IMR-90 (cell line): ENCODE results near the gene PLXDC2. TPM values are rescaled to one million over a fixed set of nuclear protein-coding genes. Genes with fewer than 3 reads are reported as not detected.

Experiments used
- ATAC-seq: fragments of 200-7000 bp; cut with Tn5 transposase; 2 replicates; pipeline ENCODE4 v1.9.1; 2020; ENCODE audit warnings: low read depth, mild to moderate bottlenecking, moderate library complexity
- BruUV-seq: library from RNA; stranded (reverse); fragments of 400-500 nt; replicated peaks from 2 replicates; lab custom pipeline; 2021; lab: Mats Ljungman, UMichigan
- CTCF ChIA-PET: fragments of 300-600 bp; formaldehyde crosslinking; extraction: SDS; loops from one replicate; lab custom pipeline; 2021; ENCODE audit warnings: antibody characterized with exemption; lab: Yijun Ruan, JAX
- POLR2A ChIA-PET: fragments of 300-600 bp; sonication (Branson Sonifier 250); formaldehyde crosslinking; loops from one replicate; lab custom pipeline; 2022; ENCODE audit warnings: antibody characterized with exemption; ENCODE audit not compliant: unreplicated experiment; lab: Charles Lee
- DNase-seq: peaks from one replicate; pipeline ENCODE4 v3.0.0; 2013
- H2AFZ ChIP-seq: replicated peaks from 2 replicates; pipeline ENCODE3; 2013; ENCODE audit warnings: low read length, mild to moderate bottlenecking; ENCODE audit not compliant: poor library complexity
- H2AK5ac ChIP-seq: 2 replicates; pipeline ENCODE4 v1.6.1; 2013; ENCODE audit warnings: low read depth, low read length, inconsistent platforms
- H2AK9ac ChIP-seq: replicated peaks from 2 replicates; pipeline ENCODE3; 2013; ENCODE audit warnings: mild to moderate bottlenecking, low read depth, low read length, moderate library complexity; ENCODE audit not compliant: poor library complexity
- H2BK120ac ChIP-seq: 2 replicates; pipeline ENCODE4 v1.6.1; 2013; ENCODE audit warnings: low read depth, low read length, inconsistent platforms
- H2BK15ac ChIP-seq: 3 replicates; pipeline ENCODE4 v1.6.1; 2013; ENCODE audit warnings: low read depth, low read length, inconsistent platforms
- H2BK20ac ChIP-seq: 2 replicates; pipeline ENCODE4 v1.6.1; 2013; ENCODE audit warnings: low read depth, mild to moderate bottlenecking, inconsistent platforms, low read length, moderate library complexity
- H2BK5ac ChIP-seq: 2 replicates; pipeline ENCODE4 v1.6.1; 2013; ENCODE audit warnings: mild to moderate bottlenecking, low read depth, low read length, inconsistent platforms; ENCODE audit not compliant: poor library complexity, severe bottlenecking
- H3K14ac ChIP-seq: replicated peaks from 2 replicates; pipeline ENCODE4 v1.6.1; 2013; ENCODE audit warnings: low read depth, low read length, inconsistent platforms
- H3K18ac ChIP-seq: 2 replicates; pipeline ENCODE4 v1.6.1; 2013; ENCODE audit warnings: low read depth, low read length, control low read depth
- H3K23ac ChIP-seq: 2 replicates; pipeline ENCODE4 v1.6.1; 2013; ENCODE audit warnings: low read depth, low read length, inconsistent platforms
- H3K27ac ChIP-seq: 2 replicates; pipeline ENCODE4 v1.5.1; 2013; ENCODE audit warnings: mild to moderate bottlenecking, control low read depth, low read length; ENCODE audit not compliant: insufficient read depth
- H3K27me3 ChIP-seq: 2 replicates; pipeline ENCODE4 v1.6.1; 2013; ENCODE audit warnings: low read length; ENCODE audit not compliant: control insufficient read depth, insufficient read depth
- H3K36me3 ChIP-seq: 2 replicates; pipeline ENCODE4 v1.6.1; 2013; ENCODE audit warnings: low read length, mixed read lengths; ENCODE audit not compliant: control insufficient read depth, insufficient read depth
- H3K4ac ChIP-seq: 2 replicates; pipeline ENCODE4 v1.6.1; 2013; ENCODE audit warnings: low read depth, low read length, inconsistent platforms
- H3K4me1 ChIP-seq: 2 replicates; pipeline ENCODE4 v1.6.1; 2013; ENCODE audit warnings: low read length, mixed read lengths; ENCODE audit not compliant: control insufficient read depth, insufficient read depth
- H3K4me2 ChIP-seq: 2 replicates; pipeline ENCODE4 v1.6.1; 2013; ENCODE audit warnings: low read depth, mild to moderate bottlenecking, control low read depth, low read length, moderate library complexity
- H3K4me3 ChIP-seq: 2 replicates; pipeline ENCODE4 v1.5.1; 2013; ENCODE audit warnings: low read depth, mild to moderate bottlenecking, control low read depth, low read length, moderate library complexity; ENCODE audit not compliant: insufficient read depth
- H3K56ac ChIP-seq: 2 replicates; pipeline ENCODE4 v1.6.1; 2013; ENCODE audit warnings: low read length, inconsistent platforms; ENCODE audit not compliant: insufficient read depth; ENCODE audit errors: extremely low read depth
- H3K79me1 ChIP-seq, 2 experiments: 2 replicates each; pipeline ENCODE4 v1.6.1; 2013; ENCODE audit warnings: low read length in 2 of 2, inconsistent platforms in 1 of 2, low read depth in 1 of 2
- H3K9ac ChIP-seq: 2 replicates; pipeline ENCODE4 v1.6.1; 2013; ENCODE audit warnings: low read depth, low read length, control low read depth
- H3K9me1 ChIP-seq: 2 replicates; pipeline ENCODE4 v1.6.1; 2013; ENCODE audit warnings: low read length, inconsistent platforms; ENCODE audit not compliant: insufficient read depth
- H3K9me3 ChIP-seq: 2 replicates; pipeline ENCODE4 v1.6.1; 2013; ENCODE audit warnings: low read length; ENCODE audit not compliant: control insufficient read depth, insufficient read depth
- H4K20me1 ChIP-seq: 2 replicates; pipeline ENCODE4 v1.6.1; 2013; ENCODE audit warnings: low read length, inconsistent platforms; ENCODE audit not compliant: insufficient read depth
- H4K5ac ChIP-seq: 2 replicates; pipeline ENCODE4 v1.6.1; 2013; ENCODE audit warnings: mild to moderate bottlenecking, low read depth, low read length, control low read depth
- H4K8ac ChIP-seq, 2 experiments: 2 replicates each; pipeline ENCODE4 v1.6.1; 2013; ENCODE audit warnings: low read depth in 2 of 2, low read length in 2 of 2, control low read depth in 1 of 2, inconsistent platforms in 1 of 2
- H4K91ac ChIP-seq: 2 replicates; pipeline ENCODE4 v1.6.1; 2013; ENCODE audit warnings: low read depth, low read length, inconsistent platforms; ENCODE audit not compliant: insufficient read depth
- ELK1 ChIP-seq: fragments of 150-350 bp; IDR thresholded peaks from 2 replicates; pipeline ENCODE4 v1.6.1; 2016; ENCODE audit warnings: low read depth, mild to moderate bottlenecking, low read length, moderate library complexity, borderline replicate concordance
- MAFK ChIP-seq: IDR thresholded peaks from 2 replicates; pipeline ENCODE4 v1.6.1; 2012; ENCODE audit warnings: low read depth, low read length, improper control_type of control experiment
- NFE2L2 ChIP-seq: fragments of 150-350 bp; IDR thresholded peaks from 2 replicates; pipeline ENCODE4 v1.6.1; 2016; ENCODE audit warnings: low read depth, mild to moderate bottlenecking, low read length
- RCOR1 ChIP-seq: IDR thresholded peaks from 2 replicates; pipeline ENCODE4 v1.6.1; 2012; ENCODE audit warnings: mild to moderate bottlenecking, low read length, improper control_type of control experiment; ENCODE audit not compliant: insufficient replicate concordance
- SMC3 ChIP-seq: fragments of 150-350 bp; IDR thresholded peaks from 2 replicates; pipeline ENCODE4 v1.6.1; 2016; ENCODE audit warnings: low read depth, mild to moderate bottlenecking, antibody characterized with exemption, low read length, moderate library complexity
- WGBS, 2 experiments: methylation state at CpG; one replicate each; pipeline versions ENCODE4 v1.1.5 to v1.1.7; 2013; ENCODE audit warnings: missing lambda C conversion rate in 2 of 2; ENCODE audit not compliant: insufficient read length in 1 of 2; ENCODE audit errors: extremely low coverage in 2 of 2; 5-methylcytosine and 5-hydroxymethylcytosine counted together
- dilution Hi-C: fragments of 300-500 bp; cut with HindIII; formaldehyde crosslinking; loops from one replicate; pipeline ENCODE4 v1.14.3; 2018; ENCODE audit warnings: low sequenced_read_pairs; ENCODE audit not compliant: unreplicated experiment
- in situ Hi-C: fragments of 300-500 bp; cut with MboI; formaldehyde crosslinking; loops from 3 replicates; pipeline ENCODE4 v1.14.3; 2019; ENCODE audit warnings: low sequenced_read_pairs, inconsistent platforms, mixed read lengths
- intact Hi-C: fragments of 100-400 bp; cut with micrococcal nuclease; formaldehyde crosslinking; loops from 2 replicates; pipeline ENCODE4 v1.10.0; 2022
- polyA plus RNA-seq, 3 experiments: library from polyadenylated mRNA; depleted of rRNA; stranded (reverse); fragments of >200 nt; gene quantifications; 2 replicates each; pipeline ENCODE4 v1.2.3, GENCODE V29; 2012; ENCODE audit warnings: low replicate concordance in 1 of 3
- total RNA-seq: library from RNA; depleted of rRNA; stranded (reverse); fragments of >200 nt; gene quantifications from 2 replicates; pipeline ENCODE4 v1.2.3, GENCODE V29; 2012

The PLXDC2 gene
- total and polyA plus RNA-seq, 2 of the 4 experiments (the other 2 are of a cell fraction) = 3.2 to 6.1 TPM

DNA sequence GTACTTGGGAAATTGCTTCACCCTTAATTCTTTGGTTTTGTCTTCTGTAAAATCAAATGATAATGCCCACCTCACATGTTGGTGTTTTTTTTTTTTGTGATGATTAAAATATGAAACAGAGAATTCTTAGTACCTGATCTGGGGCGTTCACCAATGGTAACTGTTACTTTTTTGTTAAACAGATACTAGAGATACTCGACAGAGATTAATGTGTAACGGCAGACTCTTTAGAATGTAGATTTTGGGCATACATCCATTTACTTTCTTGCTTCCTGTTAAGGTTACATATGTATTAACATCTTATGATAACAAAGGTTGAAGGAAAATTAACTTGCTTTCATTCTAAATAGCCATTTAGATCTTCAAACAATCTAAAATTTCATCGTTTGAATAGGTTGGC, 23.3 kb downstream of the PLXDC2 start:
- Histone ChIP-seq H3K56ac (no peak overlapping the region), H2AFZ (no peak overlapping the region), H3K4me3 (no peak overlapping the region), H3K9ac (no peak overlapping the region), H2AK5ac (no peak overlapping the region), H2BK5ac (no peak overlapping the region), H4K8ac (no peak overlapping the region), H3K27ac (no peak overlapping the region), H3K14ac (no peak overlapping the region), H2BK120ac (no peak overlapping the region), H3K9me1 (no peaks in the 10 kb centered on the region), H3K23ac (no peak overlapping the region), H3K4ac (no peak overlapping the region), H3K18ac (no peak overlapping the region), H2AK9ac (no peak overlapping the region), H3K79me1 (no peaks in the 10 kb centered on the region), H3K4me1 (no peaks in the 10 kb centered on the region; the same call in 1 of the 2 replicates), H4K91ac (no peak overlapping the region), H4K20me1 (no peaks in the 10 kb centered on the region), H3K36me3 (no peaks in the 10 kb centered on the region), H3K27me3 (no peaks in the 10 kb centered on the region), H3K9me3 (no peaks in the 10 kb centered on the region), H2BK15ac (no peak overlapping the region), H2BK20ac (no peak overlapping the region), H3K4me2 (no peak overlapping the region), H4K5ac (no peak overlapping the region)
- ATAC-seq = no peak
- in situ Hi-C loops = no loop called here
- ChIA-PET CTCF (no interaction called here), POLR2A (interaction anchor here (0.6 kb wide), 1 partner anchor 501 kb away, joined by 32 read pairs; no protein-coding TSS in a partner anchor)
- TF ChIP-seq SMC3 (no peak), MAFK (no peak), RCOR1 (no peak), ELK1 (no peak), NFE2L2 (no peak)
- intact Hi-C loops = no loop called here
- DNase-seq = no peak
- dilution Hi-C loops = no loop called here
- no CpG with 5 or more reads among the region's 4 CpGs for WGBS, 2 experiments
- no TSS peak for BruUV-seq
